Activated CD4-positive, CD25-positive, alpha-beta regulatory T cell (primary cell): Measurements from ENCODE around the gene CALCB.

Experiments
- DNase-seq, 4 experiments: peaks; one replicate each; lab custom pipeline; 2025; lab: John Stamatoyannopoulos, UW

The CALCB gene

DNA sequence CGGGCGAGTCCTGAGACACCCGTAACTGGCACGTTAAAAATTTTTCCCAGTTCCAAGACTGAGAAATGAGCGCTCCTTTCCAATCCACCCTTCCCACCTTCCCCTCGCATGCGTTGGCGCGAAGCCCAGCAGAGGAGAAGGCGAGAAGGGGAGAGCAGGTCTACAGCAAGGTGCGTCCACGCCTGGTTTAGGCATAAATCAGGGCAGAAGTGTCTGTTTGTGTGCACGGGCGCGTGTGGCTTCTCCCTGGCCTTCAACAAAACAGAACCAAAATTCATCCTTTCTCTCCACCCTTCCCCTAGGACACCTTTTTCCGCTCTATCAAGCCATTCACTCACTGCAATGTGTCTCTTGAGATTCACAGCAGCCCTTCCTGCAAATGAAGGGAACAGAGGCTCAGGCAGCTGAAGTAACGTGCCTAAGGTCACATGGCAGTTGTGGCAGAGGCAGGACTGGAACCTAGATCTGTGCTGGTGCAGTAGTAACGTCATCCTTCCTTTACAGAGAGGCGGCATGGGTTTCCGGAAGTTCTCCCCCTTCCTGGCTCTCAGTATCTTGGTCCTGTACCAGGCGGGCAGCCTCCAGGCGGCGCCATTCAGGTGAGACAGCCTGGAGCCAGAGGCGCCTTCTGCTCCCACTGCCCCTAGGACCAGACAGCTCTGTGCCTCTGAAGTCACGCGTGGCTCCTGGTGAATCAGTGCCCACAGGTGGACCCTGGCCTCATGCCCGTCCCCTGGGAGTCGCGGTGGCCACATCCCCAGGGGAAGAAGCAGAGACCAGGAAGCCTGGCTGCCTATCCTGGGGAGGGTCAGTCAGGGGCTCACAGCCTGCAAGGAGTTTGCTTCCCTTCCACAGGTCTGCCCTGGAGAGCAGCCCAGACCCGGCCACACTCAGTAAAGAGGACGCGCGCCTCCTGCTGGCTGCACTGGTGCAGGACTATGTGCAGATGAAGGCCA is 1.1 kb downstream of the CALCB start:
- peak; percentile 57 to 85 (median 66) for DNase-seq

DNA sequence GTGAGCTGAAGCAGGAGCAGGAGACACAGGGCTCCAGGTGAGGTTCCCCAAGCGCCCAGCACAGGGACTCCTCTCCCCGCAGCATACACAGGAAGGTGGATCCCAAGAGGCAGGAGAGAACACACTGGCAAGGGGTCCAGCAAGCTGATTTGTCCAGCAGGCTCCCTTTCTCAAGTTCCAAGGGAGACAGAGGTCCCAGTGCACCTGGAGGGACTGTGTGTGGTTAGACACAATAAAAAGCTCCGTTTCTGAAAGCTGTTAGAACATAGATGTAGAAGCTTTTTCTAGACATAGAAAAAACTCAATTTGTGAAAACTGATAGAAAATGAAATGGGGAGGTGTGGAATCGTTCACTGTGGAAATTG is 1.8 kb downstream of the CALCB start:
- no peak for DNase-seq

- no peak for DNase-seq
Observed at GRCh38 chr11:15091175-15091574, 17.8 kb downstream of the CALCB start.

GRCh38 chr11:15091625-15092024 is 18.2 kb downstream of the CALCB start:
- no peak for DNase-seq

DNA sequence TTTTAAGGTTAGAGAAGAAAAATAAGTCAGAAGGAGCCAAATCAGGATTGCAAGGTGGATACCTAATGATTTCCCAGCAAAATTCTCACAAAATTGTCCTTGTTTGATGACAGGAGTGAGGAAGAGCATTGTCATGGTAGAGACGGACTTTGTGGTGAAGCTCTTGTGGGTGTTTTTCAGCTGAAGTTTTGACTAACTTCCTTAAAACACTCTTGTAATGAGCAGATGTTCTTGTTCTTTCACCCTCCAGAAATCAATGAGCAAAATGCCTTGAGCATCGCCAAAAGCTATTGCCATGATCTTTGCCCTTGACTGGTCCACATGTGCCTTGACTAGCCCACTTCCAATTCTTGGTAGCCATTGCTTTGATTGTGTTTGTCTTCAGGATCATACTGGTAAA is 20.0 kb downstream of the CALCB start:
- DNase-seq: no peak

DNA sequence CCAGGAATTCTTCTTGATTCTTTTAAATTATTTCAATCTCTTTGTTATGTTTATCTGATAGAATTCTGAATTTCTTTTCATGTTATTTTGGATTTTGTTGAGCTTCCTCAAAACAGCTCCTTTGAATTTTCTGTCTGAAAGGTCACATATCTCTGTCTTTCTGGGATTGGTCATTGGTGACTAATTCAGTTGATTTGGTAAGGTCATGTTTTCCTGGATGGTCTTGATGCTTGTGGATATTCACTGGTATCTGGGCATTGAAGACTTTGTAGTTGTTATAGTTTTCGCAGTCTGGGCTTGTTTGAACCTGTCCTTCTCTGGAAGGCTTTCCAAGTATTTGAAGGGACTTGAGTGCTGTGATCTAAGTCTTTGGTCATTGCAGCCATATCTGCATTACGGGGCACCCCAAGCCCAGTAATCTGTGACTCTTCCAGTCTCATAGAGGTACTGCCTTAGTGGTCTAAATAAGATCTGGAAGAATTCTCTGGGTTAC is 22.4 kb downstream of the CALCB start:
- DNase-seq: no peak

DNA sequence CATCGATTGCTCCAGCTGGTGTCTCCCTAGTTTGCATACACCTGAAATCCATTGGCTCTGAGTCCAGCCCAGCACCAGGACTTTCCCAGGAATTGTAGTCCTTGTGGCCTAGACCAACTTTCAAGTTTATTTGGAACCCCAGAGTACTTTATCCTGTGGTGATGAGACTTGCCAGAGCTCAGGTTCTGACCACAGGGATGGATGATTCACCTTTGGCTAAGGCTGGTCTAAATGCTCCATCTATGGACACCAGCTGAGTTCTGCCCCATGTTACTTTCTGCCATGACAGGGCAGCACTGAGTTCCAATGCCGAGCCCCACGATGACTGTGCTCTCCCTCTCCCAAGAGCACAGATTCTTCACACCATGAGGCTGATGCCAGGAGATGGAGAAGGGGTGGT is 24.0 kb downstream of the CALCB start:
- DNase-seq: no peak

- DNase-seq: no peak
Observed at GRCh38 chr11:15099267-15099666, 25.9 kb downstream of the CALCB start.

DNA sequence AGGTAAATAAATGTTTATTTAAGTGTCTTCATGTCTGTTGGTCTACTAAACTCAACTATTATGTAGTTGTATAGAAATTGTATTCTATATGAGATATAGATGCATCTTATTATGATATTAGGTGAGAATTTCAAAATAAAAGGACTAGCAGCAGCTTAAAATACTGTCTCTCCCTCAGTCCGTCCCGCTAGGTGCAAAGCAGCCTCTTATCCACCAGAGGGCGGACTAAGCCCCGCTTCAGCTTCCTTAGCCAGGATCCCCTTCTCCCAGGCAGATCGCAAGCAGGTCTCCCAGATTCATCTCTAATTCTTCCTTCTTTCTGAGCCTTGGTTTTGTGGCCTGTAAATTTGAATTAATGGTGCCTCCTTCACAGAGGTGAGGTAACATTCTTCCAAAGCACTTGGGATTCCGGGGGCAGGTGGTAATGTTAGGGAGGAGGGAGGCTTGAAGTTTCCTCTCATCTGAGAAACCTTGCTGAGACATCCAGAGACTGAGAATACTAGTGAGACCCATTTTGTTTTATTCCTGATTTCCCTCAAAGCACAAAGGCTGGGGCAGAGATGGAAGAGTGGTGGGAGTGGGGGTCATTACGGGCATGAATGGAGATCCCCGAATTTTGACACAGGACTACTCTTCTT is 27.8 kb downstream of the CALCB start:
- peak in 2 of 4 experiments; percentile 3 to 4 for DNase-seq

GRCh38 chr11:15104166-15104565 is 30.8 kb downstream of the CALCB start:
- no peak for DNase-seq

- no peak for DNase-seq
Observed at GRCh38 chr11:15106201-15106965, 33.0 kb downstream of the CALCB start.

DNA sequence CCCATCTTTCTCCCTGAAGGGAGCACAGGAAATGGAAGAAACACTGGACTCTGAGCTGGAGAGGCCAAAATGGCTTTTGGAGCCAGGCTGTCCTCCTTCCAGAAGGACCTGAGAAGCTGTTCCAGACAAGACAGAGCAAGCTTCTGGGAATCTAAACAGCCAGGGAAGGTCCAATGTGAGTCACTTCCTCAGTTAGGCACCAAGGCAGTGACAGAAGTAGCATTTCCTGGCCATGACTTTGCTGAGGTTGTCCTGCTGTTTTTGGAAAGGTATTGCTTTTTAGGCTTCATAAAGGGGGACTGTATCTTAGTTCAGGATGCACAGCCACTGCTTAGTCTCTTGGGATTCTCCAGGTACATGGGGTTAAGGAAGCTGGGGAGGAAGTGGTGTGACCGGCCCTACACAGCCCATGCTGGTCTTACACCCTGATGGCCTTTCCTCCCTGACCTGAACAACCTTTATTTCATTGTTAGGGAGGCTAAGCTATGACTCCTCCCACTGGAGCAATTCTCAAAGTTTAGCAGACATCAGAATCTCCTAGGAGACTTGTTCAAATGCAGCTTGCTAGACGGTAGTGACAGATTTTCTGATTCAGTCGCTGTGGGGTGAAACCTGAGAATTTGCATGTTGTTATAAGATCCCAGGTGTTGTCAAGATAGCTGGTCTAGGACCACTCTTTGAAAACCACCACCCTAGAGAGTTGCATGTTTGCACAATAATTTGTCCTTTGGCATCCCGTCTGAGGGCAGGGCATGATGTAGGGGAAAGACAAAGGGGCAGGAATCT is 34.5 kb downstream of the CALCB start:
- DNase-seq: no peak

DNA sequence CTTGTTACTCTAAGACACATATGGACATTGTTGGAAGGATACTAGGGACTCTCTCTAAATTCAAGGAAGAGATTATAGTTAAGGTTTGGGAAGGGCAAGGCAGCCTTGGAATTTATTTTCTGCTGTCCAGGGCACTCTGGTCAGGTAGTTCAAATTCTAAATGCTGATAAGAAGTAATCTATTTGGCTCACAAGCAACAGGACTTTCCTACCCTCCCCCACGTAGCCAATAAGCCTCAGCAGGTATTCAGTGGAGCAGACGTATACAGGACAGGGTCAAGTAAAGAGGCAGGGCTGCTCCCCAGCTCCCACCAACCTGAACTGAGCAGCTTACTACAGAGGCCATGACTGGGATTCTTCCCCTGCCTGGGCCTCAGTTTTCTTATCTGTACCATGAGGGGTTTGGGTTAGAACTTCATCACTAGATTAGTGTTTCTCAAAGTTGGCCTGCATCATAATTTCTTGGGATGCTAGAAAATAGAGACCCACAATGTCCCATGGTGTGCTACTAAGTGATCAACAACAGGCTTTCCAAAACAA is 35.3 kb downstream of the CALCB start:
- no peak for DNase-seq

- no peak for DNase-seq
Observed at GRCh38 chr11:15109602-15110001, 36.2 kb downstream of the CALCB start.

GRCh38 chr11:15111215-15111614 is 37.8 kb downstream of the CALCB start:
- no peak for DNase-seq

GRCh38 chr11:15112131-15112541 is 38.7 kb downstream of the CALCB start:
- DNase-seq: no peak

GRCh38 chr11:15113381-15113780 is 40.0 kb downstream of the CALCB start:
- no peak for DNase-seq

GRCh38 chr11:15114501-15115475 is 41.4 kb downstream of the CALCB start, which contains the start of gene INSC:
Gene INSC (plus strand): TSS chr11:15114923. CDS start chr11:15149175, 34,252 bp downstream.
- DNase-seq: no peak

GRCh38 chr11:15115686-15116085 is 42.3 kb downstream of the CALCB start:
- no peak for DNase-seq

DNA sequence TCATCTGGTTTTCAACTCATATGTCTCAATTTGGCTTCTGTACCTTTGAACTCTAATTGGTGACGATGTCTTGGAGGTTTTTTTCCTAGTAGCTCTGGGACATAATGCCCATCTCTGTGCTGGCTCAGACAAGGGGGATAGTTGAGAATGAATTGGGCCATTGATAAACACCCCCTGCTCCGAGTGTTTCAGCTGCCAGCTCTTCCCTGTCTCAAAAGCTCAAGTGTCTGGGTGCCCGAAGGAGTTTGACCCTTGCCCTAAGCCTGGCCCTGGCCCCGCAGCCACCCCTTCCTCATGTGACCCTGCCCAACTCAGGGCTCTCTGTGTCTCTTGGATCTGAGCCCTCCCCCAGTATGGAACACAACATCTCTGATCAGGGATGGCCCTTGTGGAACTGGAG is 44.4 kb downstream of the CALCB start:
- DNase-seq: no peak
